BE2C (cell line): Measurements from ENCODE around the gene KIF24.
"Not testable (repeated sequence)": the region's sequence is repeated elsewhere in the genome, so short reads cannot be mapped to it uniquely, and the experiment has no call there.

ENCODE experiments used
- DNase-seq: peaks from one replicate; pipeline ENCODE4 v3.0.0-alpha.2; 2020
- H3K27me3 ChIP-seq: fragments of 250-450 bp; sonication (Bioruptor Pico); 2 replicates; pipeline ENCODE4 v1.5.1; 2020; ENCODE audit warnings: mild to moderate bottlenecking
- H3K36me3 ChIP-seq: fragments of 250-450 bp; sonication (Bioruptor Pico); 2 replicates; pipeline ENCODE4 v1.5.1; 2020; ENCODE audit warnings: mild to moderate bottlenecking
- H3K4me1 ChIP-seq: fragments of 250-450 bp; sonication (Bioruptor Pico); 2 replicates; pipeline ENCODE4 v1.5.1; 2020
- H3K4me3 ChIP-seq: 2 replicates; pipeline ENCODE4 v1.5.1; 2011; ENCODE audit warnings: low read depth, low read length
- H3K9me3 ChIP-seq: fragments of 250-450 bp; sonication (Bioruptor Pico); 2 replicates; pipeline ENCODE4 v1.5.1; 2020
- CTCF ChIP-seq: IDR thresholded peaks from 2 replicates; pipeline ENCODE4 v1.5.1; 2012; ENCODE audit warnings: mild to moderate bottlenecking, low read depth, low read length

KIF24 gene

GRCh38 chr9:34370970-34371880 lies 42.2 kb upstream of the KIF24 start:
- no peak overlapping the region for H3K4me3 ChIP-seq

DNA sequence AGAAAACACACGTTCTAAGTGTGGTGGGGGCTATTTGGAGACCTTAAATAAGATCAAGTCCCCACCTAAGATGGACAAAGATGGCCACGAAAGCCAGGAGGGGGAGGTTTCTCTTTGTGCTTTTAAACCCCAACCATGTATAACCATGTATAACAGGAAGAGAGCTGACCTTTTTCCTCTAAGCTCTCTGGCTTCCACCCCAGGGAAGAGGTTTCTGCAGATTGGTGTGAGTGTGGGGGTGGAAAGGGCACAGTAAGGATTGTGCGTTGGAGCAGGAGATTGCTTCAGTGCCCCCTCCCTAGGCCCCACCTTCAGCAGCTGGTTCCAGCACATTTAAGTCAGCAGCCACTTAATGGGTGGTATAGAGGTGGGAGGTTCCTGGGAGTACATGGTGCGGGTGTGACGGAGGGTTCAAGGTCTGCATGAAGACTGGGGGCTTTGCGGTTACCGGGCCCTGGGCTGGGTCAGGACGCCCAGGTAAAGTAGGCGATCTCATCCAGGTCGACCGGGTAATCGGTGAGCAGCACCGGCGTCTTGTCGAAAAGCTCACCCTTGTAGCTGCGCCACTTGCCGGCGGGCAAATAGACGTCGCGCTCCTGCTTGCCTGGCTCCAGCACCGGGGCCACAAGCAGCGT lies 41.4 kb upstream of the KIF24 start:
- DNase-seq: no peak
- no peak for TF ChIP-seq CTCF
- Histone ChIP-seq H3K4me3 (no peak overlapping the region), H3K27me3 (no peaks in the 10 kb centered on the region), H3K4me1 (no peaks in the 10 kb centered on the region), H3K9me3 (no peaks in the 10 kb centered on the region; the same call in 1 of the 2 replicates), H3K36me3 (no peaks in the 10 kb centered on the region)

More at GRCh38 chr9:34370970-34371880, 42.2 kb upstream of the KIF24 start:
- DNase-seq: no peak
- no peak for TF ChIP-seq CTCF
- Histone ChIP-seq H3K4me1 (no peaks in the 10 kb centered on the region), H3K36me3 (no peaks in the 10 kb centered on the region), H3K27me3 (no peaks in the 10 kb centered on the region), H3K9me3 (no peaks in the 10 kb centered on the region; the same call in 1 of the 2 replicates)

- Histone ChIP-seq H3K4me1 (no peaks in the 10 kb centered on the region; the same call in 1 of the 2 replicates), H3K36me3 (no peaks in the 10 kb centered on the region), H3K9me3 (no peaks in the 10 kb centered on the region; the same call in 1 of the 2 replicates), H3K4me3 (no peak overlapping the region), H3K27me3 (no peaks in the 10 kb centered on the region)
- DNase-seq: no peak
- no peak for TF ChIP-seq CTCF
These were observed 40.6 kb upstream of the KIF24 start for GRCh38 chr9:34369636-34370035.

GRCh38 chr9:34368796-34369195 lies 39.7 kb upstream of the KIF24 start:
- not testable (repeated sequence) for DNase-seq, H3K4me1 ChIP-seq, H3K4me3 ChIP-seq, H3K27me3 ChIP-seq, H3K9me3 ChIP-seq, H3K36me3 ChIP-seq

- H3K4me3 ChIP-seq, DNase-seq, H3K9me3 ChIP-seq: not testable (repeated sequence)
These were observed 38.8 kb upstream of the KIF24 start for GRCh38 chr9:34367751-34368410.

GRCh38 chr9:34366365-34366764 lies 37.3 kb upstream of the KIF24 start:
- Histone ChIP-seq H3K4me1 (no peaks in the 10 kb centered on the region; the same call in 1 of the 2 replicates), H3K36me3 (no peaks in the 10 kb centered on the region), H3K9me3 (no peaks in the 10 kb centered on the region; the same call in 1 of the 2 replicates), H3K27me3 (no peaks in the 10 kb centered on the region), H3K4me3 (no peak overlapping the region)
- DNase-seq: no peak
- TF ChIP-seq CTCF: no peak

More at GRCh38 chr9:34367751-34368410, 38.8 kb upstream of the KIF24 start:
- not testable (repeated sequence) for H3K36me3 ChIP-seq, H3K27me3 ChIP-seq, H3K4me1 ChIP-seq
